Activated naive CD4-positive, alpha-beta T cell treated with anti-CD3 and anti-CD28 coated beads, Interleukin-2, amount 50 U/mL, for 16 hours (primary cell): ENCODE measurements around the gene ANO1.
"Not testable (repeated sequence)": the region's sequence is repeated elsewhere in the genome, so short reads cannot be mapped to it uniquely, and the experiment has no call there.

Source experiments
- DNase-seq: peaks from one replicate; pipeline ENCODE4 v3.0.0-alpha.2; 2020

ANO1 gene

GRCh38 chr11:70200212-70200844, 122.2 kb downstream of the ANO1 start:
- no peak for DNase-seq

DNA sequence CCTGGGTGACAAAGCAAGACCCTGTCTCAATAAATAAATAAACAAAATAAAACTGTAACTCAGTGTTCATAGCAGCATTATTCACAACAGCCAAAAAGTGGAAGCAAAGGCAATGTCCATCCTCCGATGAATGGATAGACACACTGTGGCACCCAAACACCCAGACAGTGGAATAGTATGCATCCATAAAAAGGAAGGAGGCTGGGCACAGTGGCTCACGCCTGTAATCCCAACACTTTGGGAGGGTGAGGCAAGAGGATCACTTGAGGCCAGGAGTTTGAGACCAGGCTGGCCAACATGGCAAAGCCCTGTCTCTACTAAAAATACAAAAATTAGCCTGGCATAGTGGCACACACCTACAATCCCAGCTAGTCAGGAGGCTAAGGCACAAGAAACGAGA, 122.9 kb downstream of the ANO1 start:
- DNase-seq, result not testable (repeated sequence)

GRCh38 chr11:70201882-70202861, 124.1 kb downstream of the ANO1 start:
- DNase-seq, result no peak

- peak; percentile 90 for DNase-seq
These were observed 125.0 kb downstream of the ANO1 start, which contains the start of gene FADD for GRCh38 chr11:70202920-70203750. FADD (plus strand) TSS chr11:70203296; CDS start chr11:70203460, 164 bp downstream.

DNA sequence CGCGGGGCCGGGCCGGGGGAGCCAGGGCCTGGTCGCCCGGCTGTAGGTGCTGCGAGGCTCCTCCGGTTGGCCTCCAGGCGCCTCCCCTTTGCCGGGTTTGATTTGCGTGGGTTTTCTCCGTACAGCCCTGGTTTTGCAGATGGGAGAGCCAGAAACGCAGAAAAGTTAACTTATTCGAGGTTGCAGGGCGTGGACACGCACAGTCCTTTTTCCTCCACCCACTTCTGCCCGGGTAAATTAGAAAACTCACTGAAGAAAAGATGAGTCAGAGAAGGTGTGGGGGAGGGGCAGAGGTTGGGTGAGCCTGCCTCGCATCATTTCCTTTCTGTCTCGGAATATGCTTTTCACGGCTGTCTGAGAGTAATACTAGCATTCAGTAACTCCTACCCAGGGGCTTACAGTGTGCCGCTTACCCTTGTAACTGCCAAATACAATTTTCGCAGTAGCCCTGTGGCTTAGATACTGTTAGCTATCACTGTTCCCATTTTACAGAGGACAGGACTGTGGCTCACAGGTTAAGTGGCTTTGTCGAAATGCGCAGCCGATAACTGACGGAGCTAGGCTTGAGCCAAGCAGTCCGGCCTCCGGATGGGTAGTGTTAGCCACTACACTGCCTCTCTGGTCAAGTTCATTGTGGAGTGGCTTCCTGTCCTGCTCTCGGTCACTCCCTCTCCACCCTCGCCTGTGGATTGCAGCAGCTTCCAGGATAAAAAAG, 125.8 kb downstream of the ANO1 start:
- peak; percentile 90 for DNase-seq

- no peak for DNase-seq
These were observed 126.3 kb downstream of the ANO1 start for GRCh38 chr11:70204466-70204799.

DNA sequence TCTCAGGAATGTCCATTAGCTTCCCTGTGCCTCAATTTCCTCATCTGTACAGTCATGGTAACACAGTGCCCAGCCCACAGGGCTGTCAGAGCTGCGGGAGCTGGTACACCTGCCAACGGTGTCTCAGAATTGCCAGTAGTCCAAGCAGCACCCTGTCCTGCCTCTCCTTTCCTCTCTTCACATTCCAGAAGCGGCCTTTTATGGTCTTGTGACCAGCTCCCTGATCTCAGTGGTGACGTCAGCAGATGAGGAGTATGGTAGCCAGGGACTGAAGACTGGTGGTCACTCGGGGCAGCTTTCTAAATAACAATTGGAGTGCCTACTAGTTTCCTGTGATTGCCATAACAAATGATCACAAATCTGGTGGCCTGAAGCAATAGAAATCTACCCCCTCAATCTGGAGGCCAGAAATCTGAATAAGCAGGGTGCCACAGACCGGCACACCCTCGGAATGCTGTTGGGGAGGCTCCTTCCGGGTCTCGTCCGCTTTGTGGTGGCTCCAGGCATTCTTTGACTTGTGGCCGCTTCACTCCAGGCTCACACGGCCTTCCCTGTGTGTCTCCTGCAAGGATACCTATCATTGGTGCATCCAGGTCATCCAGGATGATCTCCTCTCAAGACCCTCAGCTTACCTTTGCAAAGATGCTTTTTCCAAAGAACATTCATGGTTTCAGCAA, 127.1 kb downstream of the ANO1 start:
- no peak for DNase-seq

- DNase-seq, result no peak
These were observed 127.6 kb downstream of the ANO1 start for GRCh38 chr11:70205766-70206165.

DNA sequence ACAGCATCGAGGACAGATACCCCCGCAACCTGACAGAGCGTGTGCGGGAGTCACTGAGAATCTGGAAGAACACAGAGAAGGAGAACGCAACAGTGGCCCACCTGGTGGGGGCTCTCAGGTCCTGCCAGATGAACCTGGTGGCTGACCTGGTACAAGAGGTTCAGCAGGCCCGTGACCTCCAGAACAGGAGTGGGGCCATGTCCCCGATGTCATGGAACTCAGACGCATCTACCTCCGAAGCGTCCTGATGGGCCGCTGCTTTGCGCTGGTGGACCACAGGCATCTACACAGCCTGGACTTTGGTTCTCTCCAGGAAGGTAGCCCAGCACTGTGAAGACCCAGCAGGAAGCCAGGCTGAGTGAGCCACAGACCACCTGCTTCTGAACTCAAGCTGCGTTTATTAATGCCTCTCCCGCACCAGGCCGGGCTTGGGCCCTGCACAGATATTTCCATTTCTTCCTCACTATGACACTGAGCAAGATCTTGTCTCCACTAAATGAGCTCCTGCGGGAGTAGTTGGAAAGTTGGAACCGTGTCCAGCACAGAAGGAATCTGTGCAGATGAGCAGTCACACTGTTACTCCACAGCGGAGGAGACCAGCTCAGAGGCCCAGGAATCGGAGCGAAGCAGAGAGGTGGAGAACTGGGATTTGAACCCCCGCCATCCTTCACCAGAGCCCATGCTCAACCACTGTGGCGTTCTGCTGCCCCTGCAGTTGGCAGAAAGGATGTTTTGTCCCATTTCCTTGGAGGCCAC, 128.3 kb downstream of the ANO1 start:
- no peak for DNase-seq

GRCh38 chr11:70206982-70207376, 128.9 kb downstream of the ANO1 start:
- DNase-seq, result no peak

DNA sequence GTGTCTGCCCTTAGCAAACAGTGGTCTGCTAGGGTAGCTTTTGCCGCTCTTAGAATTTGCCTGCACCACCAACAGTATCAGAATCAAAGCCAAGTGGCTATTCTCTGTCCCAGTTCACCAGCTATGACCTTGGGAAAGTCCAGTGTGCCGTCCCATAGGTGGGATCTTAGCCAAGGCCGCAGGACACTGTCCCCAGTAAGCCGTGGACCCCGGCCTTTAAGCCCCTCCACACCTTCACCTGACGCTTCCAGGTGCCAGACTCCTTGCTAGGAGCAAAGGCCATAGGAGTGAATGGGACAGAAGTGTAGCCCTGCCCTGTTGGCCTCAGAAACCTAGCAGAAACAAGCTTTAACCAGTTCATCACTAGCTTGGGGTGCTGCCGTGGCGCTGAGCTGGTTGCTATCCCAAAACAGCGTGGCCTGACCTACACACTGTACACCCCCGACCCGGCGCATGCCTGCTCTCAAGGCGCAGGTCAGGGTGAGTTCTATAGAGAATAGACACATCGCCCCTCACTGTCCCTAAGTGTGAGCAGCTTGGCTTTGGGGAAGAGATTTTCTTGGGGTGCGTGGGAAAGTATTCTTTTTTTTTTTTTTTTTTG, 129.5 kb downstream of the ANO1 start:
- DNase-seq, result no peak

DNA sequence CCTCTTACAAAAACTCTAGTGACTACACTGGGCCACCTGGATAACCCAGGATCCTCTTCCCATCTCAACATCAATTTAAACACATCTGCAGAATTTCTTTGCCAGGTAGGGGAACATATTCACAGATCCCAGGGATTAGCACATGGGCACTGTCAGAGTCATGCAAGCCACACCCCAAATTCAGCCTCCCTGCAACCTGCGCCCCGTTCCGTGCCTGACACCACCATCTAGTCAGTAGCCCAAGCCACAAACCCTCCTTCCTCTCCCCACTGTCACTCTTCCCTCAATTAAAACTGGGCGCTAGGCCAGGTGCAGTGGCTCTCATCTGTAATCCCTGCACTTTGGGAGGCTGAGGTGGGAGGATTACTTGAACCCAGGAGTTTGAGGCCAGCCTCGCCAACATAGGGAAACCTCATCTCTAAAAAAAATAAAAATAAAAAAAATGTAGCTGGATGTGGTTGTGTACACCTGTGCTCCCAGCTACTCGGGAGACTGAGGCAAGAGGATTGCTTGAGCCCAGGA, 131.3 kb downstream of the ANO1 start:
- no peak for DNase-seq

GRCh38 chr11:70210051-70210501, 132.0 kb downstream of the ANO1 start:
- DNase-seq, result no peak

DNA sequence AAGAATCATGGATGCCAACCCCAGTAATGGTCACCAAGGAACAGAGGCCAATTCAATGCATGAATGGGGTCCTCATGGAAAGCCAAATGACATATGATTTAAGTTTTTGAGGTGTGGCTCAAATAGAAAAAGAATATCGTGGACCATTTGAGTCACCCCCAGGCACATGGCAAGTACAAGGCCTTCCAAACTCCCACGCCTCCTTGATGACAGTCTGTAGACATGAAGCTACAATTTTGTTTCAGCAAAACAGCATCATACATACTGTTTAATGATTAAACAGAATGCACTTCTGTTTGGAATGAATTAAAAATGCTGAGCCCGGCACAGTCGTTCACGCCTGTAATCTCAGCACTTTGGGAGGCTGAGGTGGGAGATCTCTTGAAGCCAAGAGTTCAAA, 132.4 kb downstream of the ANO1 start:
- no peak for DNase-seq

DNA sequence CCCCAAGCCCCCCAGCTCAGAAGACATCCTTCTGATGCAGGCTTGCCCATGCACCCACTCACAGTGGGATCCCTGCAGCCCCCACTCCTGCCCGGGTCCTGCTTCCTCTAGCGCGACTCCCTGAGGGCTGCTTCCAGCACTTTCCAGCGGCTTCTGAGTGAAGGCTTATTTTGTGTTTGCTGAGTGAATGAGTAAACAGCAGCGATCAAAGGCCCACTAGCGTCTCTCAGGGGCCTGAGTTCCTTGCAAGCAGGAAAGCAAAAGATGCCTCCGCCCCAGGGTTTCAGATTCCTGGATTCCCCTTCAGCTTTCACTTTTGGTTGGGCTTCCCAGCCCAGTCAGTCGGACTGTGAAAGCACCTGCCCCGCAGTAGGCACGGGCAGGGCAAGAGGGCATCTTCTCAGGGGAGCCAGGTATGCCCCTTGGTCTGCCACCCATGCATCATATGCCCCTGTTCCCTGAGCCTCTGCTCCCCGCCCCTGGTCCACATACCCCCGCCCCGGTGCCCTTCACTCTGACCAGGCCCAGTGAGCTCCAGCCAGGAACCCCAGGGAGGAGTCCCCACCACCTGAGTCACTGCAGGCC, 134.2 kb downstream of the ANO1 start:
- DNase-seq, result no peak

GRCh38 chr11:70217388-70217787, 139.3 kb downstream of the ANO1 start:
- DNase-seq, result not testable (repeated sequence)

DNA sequence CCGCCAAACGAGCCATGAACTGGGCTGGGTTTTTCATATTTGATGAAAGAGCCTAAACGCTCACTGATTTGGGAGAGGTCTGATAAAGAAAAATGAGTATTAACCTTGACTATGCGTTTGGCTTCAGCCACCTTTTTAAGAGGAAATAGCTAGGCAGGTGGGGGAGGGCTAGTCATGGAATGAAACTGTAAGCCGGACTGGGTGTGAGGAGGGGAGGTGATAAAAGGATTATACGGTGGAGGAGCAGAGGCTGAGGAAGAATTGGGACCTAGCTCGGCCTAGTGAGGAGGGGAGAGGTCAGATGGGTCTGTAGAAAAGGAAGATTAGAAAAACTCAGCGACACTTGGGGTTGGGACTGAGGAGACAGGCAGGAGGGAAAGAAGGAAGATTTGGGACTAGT, 140.0 kb downstream of the ANO1 start:
- DNase-seq, result not testable (repeated sequence)

DNA sequence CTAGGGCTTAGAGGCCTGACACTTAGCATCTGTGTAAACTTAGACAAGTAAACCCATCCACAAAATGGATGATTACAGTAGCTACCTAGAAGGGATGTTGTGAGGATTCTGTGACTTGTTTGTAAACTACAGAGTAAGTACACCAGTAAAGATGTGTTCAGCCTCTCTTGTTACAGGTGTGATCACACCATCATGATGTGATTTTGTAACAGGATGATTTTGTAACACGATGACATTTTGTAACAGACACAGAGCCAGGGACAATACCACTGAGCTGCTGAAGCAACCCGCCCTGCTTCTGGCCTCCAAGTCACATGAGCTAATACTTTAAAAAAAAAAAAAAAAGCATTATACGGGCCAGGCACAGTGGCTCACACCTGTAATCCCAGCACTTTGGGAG, 142.0 kb downstream of the ANO1 start:
- no peak for DNase-seq

DNA sequence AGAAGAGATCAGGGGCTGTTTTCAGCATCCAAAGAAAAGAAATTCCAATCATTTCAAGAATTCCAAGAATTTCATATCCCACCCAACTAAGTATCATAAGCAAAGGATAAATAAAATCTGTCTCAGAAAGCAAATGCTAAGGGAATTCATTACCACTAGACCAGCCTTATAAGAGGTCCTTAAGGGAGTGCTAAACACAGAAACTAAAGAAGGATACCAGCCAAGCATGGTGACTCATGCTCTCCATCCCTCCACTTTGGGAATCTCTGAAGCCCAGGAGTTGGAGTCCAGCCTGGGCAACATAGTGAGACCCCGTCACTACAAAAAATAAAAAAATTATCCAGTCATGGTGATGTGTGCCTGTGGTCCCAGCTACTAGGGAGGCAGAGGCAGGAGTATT, 142.8 kb downstream of the ANO1 start:
- DNase-seq, result no peak

DNA sequence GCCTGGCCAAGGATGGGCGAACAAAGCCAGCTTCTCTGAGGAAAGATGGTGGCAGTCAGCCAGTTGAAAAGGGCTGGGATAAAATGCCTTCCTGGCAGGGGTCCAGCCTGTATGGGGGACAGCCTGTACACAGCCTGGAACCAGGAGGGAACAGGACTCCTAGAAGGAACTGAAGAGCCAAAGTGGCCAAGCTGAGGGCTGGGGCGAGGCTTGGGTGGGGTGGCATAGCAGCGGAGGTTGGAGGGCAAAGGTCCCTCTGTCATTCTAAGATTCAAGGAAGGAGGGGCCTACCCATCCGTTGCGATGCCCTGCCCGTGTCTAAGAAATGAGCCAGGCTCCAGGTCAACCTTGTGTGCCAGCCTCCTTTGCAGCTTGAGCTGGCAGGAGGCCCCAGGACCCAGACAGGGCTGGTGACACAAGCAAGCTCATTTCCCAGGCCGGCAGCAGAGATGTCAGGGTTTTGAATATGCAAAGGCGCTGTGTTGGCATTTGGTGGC, 147.6 kb downstream of the ANO1 start:
- DNase-seq, result no peak
